ENCODE data around the gene SASH3.

Gene SASH3

GRCh38 chrX:129798888-129799287 lies 19.1 kb downstream of the SASH3 start:
- no peak overlapping the region for H3K4me3 ChIP-seq (ENCODE audit: low read depth, low read length)
- no peak for DNase-seq (ENCODE audit: low read depth)

- H3K4me3 ChIP-seq (ENCODE audit: low read depth, low read length): no peak overlapping the region
- DNase-seq (ENCODE audit: low read depth): no peak
Measured at GRCh38 chrX:129800186-129800585, 20.4 kb downstream of the SASH3 start.

- no peak for DNase-seq (ENCODE audit: low read depth)
- H3K4me3 ChIP-seq (ENCODE audit: low read depth, low read length): no peak overlapping the region
Measured at GRCh38 chrX:129802863-129803262, 23.1 kb downstream of the SASH3 start.

GRCh38 chrX:129804806-129805205 lies 25.1 kb downstream of the SASH3 start:
- no peak for DNase-seq (ENCODE audit: low read depth)
- no peak overlapping the region for H3K4me3 ChIP-seq (ENCODE audit: low read depth, low read length)

- H3K4me3 ChIP-seq (ENCODE audit: low read depth, low read length): no peak overlapping the region
- DNase-seq (ENCODE audit: low read depth): peak; percentile 32
Measured at GRCh38 chrX:129808158-129808828, 28.5 kb downstream of the SASH3 start.

GRCh38 chrX:129808829-129809796 lies 29.4 kb downstream of the SASH3 start:
- H3K4me3 ChIP-seq (ENCODE audit: low read depth, low read length): no peak overlapping the region
- DNase-seq (ENCODE audit: low read depth): no peak

GRCh38 chrX:129813662-129814368 lies 34.1 kb downstream of the SASH3 start:
- no peak for DNase-seq (ENCODE audit: low read depth)
- H3K4me3 ChIP-seq (ENCODE audit: low read depth, low read length): no peak overlapping the region

GRCh38 chrX:129818123-129818522 lies 38.4 kb downstream of the SASH3 start:
- DNase-seq (ENCODE audit: low read depth): no peak
- H3K4me3 ChIP-seq (ENCODE audit: low read depth, low read length): no peak overlapping the region

GRCh38 chrX:129823115-129823514 lies 43.4 kb downstream of the SASH3 start:
- no peak for DNase-seq (ENCODE audit: low read depth)

GRCh38 chrX:129823522-129823921 lies 43.8 kb downstream of the SASH3 start:
- no peak for DNase-seq (ENCODE audit: low read depth)
- no peak overlapping the region for H3K4me3 ChIP-seq (ENCODE audit: low read depth, low read length)

More at GRCh38 chrX:129823115-129823514, 43.4 kb downstream of the SASH3 start:
- no peak overlapping the region for H3K4me3 ChIP-seq (ENCODE audit: low read depth, low read length)

- no peak for DNase-seq (ENCODE audit: low read depth)
- no peak overlapping the region for H3K4me3 ChIP-seq (ENCODE audit: low read depth, low read length)
Measured at GRCh38 chrX:129824620-129825019, 44.9 kb downstream of the SASH3 start.

- DNase-seq (ENCODE audit: low read depth): no peak
- no peak overlapping the region for H3K4me3 ChIP-seq (ENCODE audit: low read depth, low read length)
Measured at GRCh38 chrX:129825746-129826505, 46.2 kb downstream of the SASH3 start.

GRCh38 chrX:129830494-129830893 lies 50.7 kb downstream of the SASH3 start:
- H3K4me3 ChIP-seq (ENCODE audit: low read depth, low read length): no peak overlapping the region
- no peak for DNase-seq (ENCODE audit: low read depth)

- H3K4me3 ChIP-seq (ENCODE audit: low read depth, low read length): no peak overlapping the region
- no peak for DNase-seq (ENCODE audit: low read depth)
Measured at GRCh38 chrX:129831091-129831885, 51.5 kb downstream of the SASH3 start.

- DNase-seq (ENCODE audit: low read depth): no peak
Measured at GRCh38 chrX:129833153-129833990, 53.6 kb downstream of the SASH3 start.

GRCh38 chrX:129836827-129837226 lies 57.1 kb downstream of the SASH3 start:
- no peak overlapping the region for H3K4me3 ChIP-seq (ENCODE audit: low read depth, low read length)
- no peak for DNase-seq (ENCODE audit: low read depth)

More at GRCh38 chrX:129833153-129833990, 53.6 kb downstream of the SASH3 start:
- H3K4me3 ChIP-seq (ENCODE audit: low read depth, low read length): no peak overlapping the region

- DNase-seq (ENCODE audit: low read depth): no peak
- peak overlapping the region; percentile 21 for H3K4me3 ChIP-seq (ENCODE audit: low read depth, low read length)
Measured at GRCh38 chrX:129840344-129840743, 60.6 kb downstream of the SASH3 start.

Measured in skeletal muscle cell (primary cell).